GM23248 (cell line): ENCODE results near the gene CHAC1.

Experiments
- EZH2 ChIP-seq: fragments of 200-600 bp; sonication (generic); IDR thresholded peaks from 2 replicates; pipeline ENCODE4 v1.6.1; 2018; ENCODE audit warnings: antibody characterized with exemption, mild to moderate bottlenecking; ENCODE audit not compliant: insufficient read depth, poor library complexity, severe bottlenecking
- EZH2phosphoT487 ChIP-seq: fragments of 200-600 bp; sonication (generic); IDR thresholded peaks from 2 replicates; pipeline ENCODE4 v1.6.1; 2018; ENCODE audit warnings: antibody characterized with exemption, moderate library complexity, mild to moderate bottlenecking, low read depth; ENCODE audit not compliant: insufficient read depth

- TF ChIP-seq EZH2, result no peak
- TF ChIP-seq EZH2phosphoT487, result no peak
Observed at GRCh38 chr15:40949756-40950207, 3.5 kb upstream of the CHAC1 start.
